Kidney (tissue), 14 donors: Measurements from ENCODE around the gene U2AF2. TPM values are rescaled to one million over a fixed set of nuclear protein-coding genes. Genes with fewer than 3 reads are reported as not detected.

Experiments used
- DNase-seq, 5 donors: peaks; one replicate each; pipeline ENCODE4 v3.0.0-alpha.2; 2013 to 2020
- FAIRE-seq: peaks from 2 replicates; lab custom pipeline; 2012; peaks lifted over from hg19 to GRCh38; lab: Jason Lieb, UNC
- H3K27ac ChIP-seq, 2 donors: one replicate each; pipeline ENCODE4 v1.7.0; 2013; ENCODE audit warnings: low read depth in 2 of 2, low read length in 2 of 2, inconsistent platforms in 1 of 2
- H3K27me3 ChIP-seq: one replicate; pipeline ENCODE4 v1.7.1; 2013; ENCODE audit warnings: low read length, inconsistent platforms; ENCODE audit not compliant: control insufficient read depth, insufficient read depth
- H3K36me3 ChIP-seq, 3 donors: one replicate each; pipeline versions ENCODE4 v1.7.0 to v1.7.1; 2013; ENCODE audit warnings: low read length in 3 of 3, control low read depth in 1 of 3, inconsistent platforms in 1 of 3; ENCODE audit not compliant: insufficient read depth in 3 of 3, control insufficient read depth in 2 of 3
- H3K4me1 ChIP-seq, 3 donors: one replicate each; pipeline versions ENCODE4 v1.7.0 to v1.7.1; 2013; ENCODE audit warnings: low read length in 3 of 3, inconsistent platforms in 1 of 3, low read depth in 1 of 3; ENCODE audit not compliant: control insufficient read depth in 2 of 3, insufficient read depth in 2 of 3
- H3K4me3 ChIP-seq, 3 donors: one replicate each; pipeline versions ENCODE4 v1.7.0 to v1.8.1; 2013; ENCODE audit warnings: low read length in 3 of 3, control low read depth in 1 of 3, inconsistent platforms in 1 of 3
- H3K9ac ChIP-seq, 3 donors: one replicate each; pipeline versions ENCODE4 v1.7.0 to v1.7.1; 2013; ENCODE audit warnings: low read length in 3 of 3, control low read depth in 1 of 3, inconsistent platforms in 1 of 3
- H3K9me3 ChIP-seq, 3 donors: one replicate each; pipeline versions ENCODE4 v1.7.0 to v1.7.1; 2013; ENCODE audit warnings: low read length in 3 of 3, control low read depth in 1 of 3, inconsistent platforms in 1 of 3; ENCODE audit not compliant: control insufficient read depth in 2 of 3, insufficient read depth in 1 of 3
- CTCF ChIP-seq: IDR thresholded peaks from 3 replicates; pipeline ENCODE4 v1.5.1; 2012; ENCODE audit warnings: mild to moderate bottlenecking, moderate library complexity, borderline replicate concordance; ENCODE audit not compliant: insufficient read depth; ENCODE audit errors: extremely low read depth
- intact Hi-C: fragments of 100-400 bp; cut with DNase I; formaldehyde crosslinking; loops from one replicate; pipeline ENCODE4 v1.11.1; 2022
- polyA plus RNA-seq: library from polyadenylated mRNA; stranded (reverse); fragments of 350-450 nt; fragmentation: Illumina TruSeq; extraction: RNeasy Lipid Tissue Mini Kit (QIAGEN cat#74804); gene quantifications from one replicate; pipeline ENCODE4 v1.2.3, GENCODE V29; 2014; ENCODE audit warnings: low read depth, low replicate concordance; ENCODE audit not compliant: insufficient read depth
- total RNA-seq: library from RNA; stranded (reverse); fragmentation: NEBNext Ultra II Directional; extraction: Animal tissue kit (Norgen Biotek cat#: 25700); gene quantifications from one replicate; pipeline ENCODE4 v1.2.1, GENCODE V29; 2021
- donor health status: control.
- donor health status: control.
- donor health status: control.
- donor health status: control.
- donor health status: control.
- donor health status: DM: yes; HTN: yes; CAD: no.
- donor health status: Normal renal cell carcinoma (clear cell type).

Gene U2AF2
- total and polyA plus RNA-seq, 2 donors from 2014 or later: 54.8 to 161 TPM

GRCh38 chr19:55673889-55674288 is 19.1 kb downstream of the U2AF2 start:
- FAIRE-seq: no peak
- Histone ChIP-seq H3K4me3 (no peak overlapping the region), H3K27ac (no peak overlapping the region), H3K9me3 (no peaks in the 10 kb centered on the region), H3K27me3 (no peaks in the 10 kb centered on the region), H3K4me1 (peaks cover 0 to 35% (median 29%) of the 10 kb centered on the region in 3 donors), H3K36me3 (peaks cover 2 to 23% (median 16%) of the 10 kb centered on the region in 3 donors), H3K9ac (no peak overlapping the region)
- intact Hi-C loops: no loop called here
- no peak for TF ChIP-seq CTCF
- peak in 1 of 5 donors; percentile 56 for DNase-seq

DNA sequence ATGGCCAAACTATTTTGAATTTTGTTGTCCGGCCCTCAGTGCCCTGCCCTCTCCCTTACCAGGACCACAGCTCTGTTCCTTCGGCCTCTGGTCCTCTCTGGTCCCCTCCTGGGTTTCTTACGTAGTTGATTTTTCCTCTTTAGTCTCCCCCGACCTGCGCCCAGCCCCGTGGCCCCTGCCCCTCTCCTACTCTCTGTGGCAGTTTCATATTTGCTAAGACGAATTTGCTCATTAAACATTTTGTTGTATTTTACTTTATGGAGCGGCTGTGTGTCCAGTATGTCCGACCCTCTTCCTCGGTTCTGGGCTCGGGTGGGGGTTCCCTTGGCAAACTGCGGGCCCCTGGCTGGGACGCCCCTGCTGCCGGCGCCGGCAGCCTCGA is 19.6 kb downstream of the U2AF2 start:
- H3K4me1 ChIP-seq: peaks cover 0 to 40% (median 29%) of the 10 kb centered on the region in 3 donors
- FAIRE-seq: no peak
- intact Hi-C loops: no loop called here
- no peak for TF ChIP-seq CTCF
- no peak for DNase-seq
- peaks cover 2 to 25% (median 17%) of the 10 kb centered on the region in 3 donors for H3K36me3 ChIP-seq
- peak overlapping the region; percentile 16 to 97 (median 76) for H3K4me3 ChIP-seq
- no peaks in the 10 kb centered on the region for H3K9me3 ChIP-seq
- no peak overlapping the region for H3K27ac ChIP-seq
- no peaks in the 10 kb centered on the region for H3K27me3 ChIP-seq
- peak overlapping the region in 1 of 3 donors; percentile 26 for H3K9ac ChIP-seq

GRCh38 chr19:55674841-55675660 is 20.2 kb downstream of the U2AF2 start, which contains the start of gene EPN1:
TSS of gene EPN1 (plus strand) at chr19:55675226. CDS start at chr19:55678628, 3,402 bp downstream.
- Histone ChIP-seq H3K36me3 (peaks cover 2 to 22% (median 14%) of the 10 kb centered on the region in 3 donors), H3K4me1 (peaks cover 0 to 44% (median 29%) of the 10 kb centered on the region in 3 donors), H3K27ac (peak within 1 kb of the TSS; percentile 63 to 84), H3K9me3 (no peaks in the 10 kb centered on the region), H3K4me3 (peak within 1 kb of the TSS; percentile 76 to 98 (median 97)), H3K27me3 (no peaks in the 10 kb centered on the region), H3K9ac (peak within 1 kb of the TSS; percentile 64 to 93 (median 92))
- DNase-seq (peak; percentile 98 to 99 (median 98)), FAIRE-seq (no peak)
- intact Hi-C loops: no loop called here
- TF ChIP-seq CTCF: no peak
